GM19455 (cell line): ENCODE data around the gene BST1.
"Not testable (repeated sequence)": the region's sequence is repeated elsewhere in the genome, so short reads cannot be mapped to it uniquely, and the experiment has no call there.

Source experiments
- ATAC-seq: cut with Tn5 transposase; IDR thresholded peaks from one replicate; pipeline ENCODE4 v1.9.1; 2021; ENCODE audit not compliant: unreplicated experiment

BST1 gene

GRCh38 chr4:15706646-15707362, 3.9 kb downstream of the BST1 start:
- no peak for ATAC-seq

- ATAC-seq: no peak
These were observed 4.5 kb downstream of the BST1 start for GRCh38 chr4:15707363-15707715.

GRCh38 chr4:15711762-15712161, 8.9 kb downstream of the BST1 start:
- ATAC-seq: no peak

DNA sequence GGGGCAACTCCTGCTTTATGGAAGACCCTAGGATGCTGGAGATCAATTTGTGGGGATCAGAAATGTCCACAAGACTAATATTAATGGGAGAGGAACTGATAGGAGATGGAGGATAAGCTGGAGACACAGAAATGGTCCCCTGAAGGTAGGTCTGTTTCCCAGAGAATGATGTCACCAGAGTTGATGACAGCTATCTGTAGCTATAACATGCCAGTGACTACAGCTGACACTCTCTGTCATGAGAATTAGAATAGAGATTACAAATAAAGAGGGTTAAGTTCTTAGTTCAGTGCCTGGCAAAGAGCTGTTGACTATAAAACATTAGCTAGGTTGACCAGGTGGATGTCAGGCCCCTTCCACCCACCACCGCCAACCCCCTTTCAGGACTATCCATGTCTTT, 9.3 kb downstream of the BST1 start:
- no peak for ATAC-seq

GRCh38 chr4:15714141-15714540, 11.3 kb downstream of the BST1 start:
- ATAC-seq: no peak

DNA sequence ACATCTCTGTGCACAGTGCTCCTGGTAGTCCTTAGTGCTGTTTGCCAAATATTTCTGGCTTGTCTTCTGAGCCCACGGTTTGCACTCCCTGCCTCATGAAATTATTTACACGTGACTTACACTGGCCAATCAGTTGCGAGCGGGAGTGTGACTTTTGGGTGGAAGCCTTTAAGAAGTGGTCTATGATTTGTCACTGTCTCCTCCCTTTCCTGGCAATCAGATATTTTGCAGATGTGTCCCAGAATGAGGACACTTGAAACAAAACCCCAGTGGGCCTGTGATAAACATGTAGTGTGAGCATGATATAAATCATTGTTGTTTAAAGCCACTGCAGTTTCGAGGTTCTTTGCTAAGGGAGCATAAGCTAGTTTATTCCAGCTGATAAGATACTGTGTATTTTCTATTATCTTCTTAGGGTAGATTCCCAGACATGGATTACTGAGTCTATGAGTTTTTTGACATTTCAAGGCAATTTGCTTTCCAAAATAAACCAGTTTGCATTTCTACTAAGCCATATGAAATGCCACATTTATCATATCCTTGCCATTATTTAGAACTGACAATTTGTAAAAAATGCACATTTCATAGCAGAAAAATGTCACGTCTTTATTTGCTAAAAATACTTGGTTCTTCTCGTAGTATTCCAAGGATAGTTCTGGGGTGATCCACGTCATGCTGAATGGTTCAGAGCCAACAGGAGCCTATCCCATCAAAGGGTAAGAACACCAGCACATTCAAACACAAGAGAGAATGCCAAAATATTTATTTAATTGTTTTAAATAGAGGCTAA, 12.0 kb downstream of the BST1 start:
- ATAC-seq: no peak

DNA sequence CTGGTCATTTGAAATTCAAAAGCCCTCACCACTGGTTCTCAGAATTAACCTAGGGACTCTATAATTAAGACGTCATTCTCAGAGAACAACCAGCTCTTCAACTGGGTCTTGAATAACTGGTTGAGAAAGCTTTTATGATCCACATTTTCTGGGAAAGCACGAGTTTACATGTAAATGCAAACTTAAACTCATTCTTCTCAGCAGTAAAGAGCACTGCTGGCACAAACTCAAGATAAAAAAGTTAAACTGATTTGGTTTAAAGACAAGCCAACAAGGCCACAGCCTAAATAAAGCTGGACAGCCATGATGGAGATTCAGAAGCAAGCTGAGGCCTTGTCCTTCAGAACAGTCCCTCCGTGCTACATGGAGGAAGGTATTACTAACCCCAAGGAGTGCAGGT, 13.2 kb downstream of the BST1 start:
- no peak for ATAC-seq

DNA sequence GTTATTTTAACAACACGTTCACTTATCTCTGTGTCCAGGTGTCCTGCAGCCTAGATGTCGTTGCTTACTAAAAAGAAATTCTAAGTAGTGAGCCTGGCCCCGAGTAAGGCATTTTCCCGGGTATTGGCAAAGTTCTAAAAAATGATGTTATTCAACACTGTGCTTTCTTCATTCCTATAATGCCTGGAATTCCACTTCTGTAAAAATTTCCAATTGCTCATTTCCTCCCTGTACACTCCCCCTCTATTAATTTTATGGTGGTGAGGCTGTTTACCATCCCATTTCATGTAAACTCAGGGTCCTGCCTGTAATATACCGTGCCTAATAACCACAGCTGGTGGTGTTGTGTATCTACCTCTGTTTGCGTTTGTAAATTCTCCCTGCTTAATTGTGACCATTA, 14.2 kb downstream of the BST1 start:
- ATAC-seq: no peak

GRCh38 chr4:15717657-15718416, 15.0 kb downstream of the BST1 start:
- ATAC-seq: no peak

DNA sequence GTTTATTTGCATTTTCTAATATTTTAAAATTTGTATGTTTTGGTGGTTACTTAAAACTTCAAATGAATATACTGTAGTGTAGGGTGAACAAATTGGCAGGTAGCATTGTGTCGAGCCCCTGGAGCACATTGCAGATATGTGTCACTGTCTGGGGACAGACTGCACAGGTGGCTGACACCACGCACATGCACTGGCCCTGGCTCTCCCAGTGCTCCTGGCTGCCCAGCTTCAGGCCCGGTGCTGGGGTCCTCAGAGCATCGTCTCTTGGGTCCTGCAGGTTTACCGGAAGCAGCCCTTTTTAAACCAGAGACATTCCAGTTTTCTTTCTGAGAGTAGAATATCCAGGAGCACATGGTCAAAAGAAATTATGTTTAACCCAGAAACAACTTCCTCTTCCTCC, 15.6 kb downstream of the BST1 start:
- ATAC-seq: no peak

DNA sequence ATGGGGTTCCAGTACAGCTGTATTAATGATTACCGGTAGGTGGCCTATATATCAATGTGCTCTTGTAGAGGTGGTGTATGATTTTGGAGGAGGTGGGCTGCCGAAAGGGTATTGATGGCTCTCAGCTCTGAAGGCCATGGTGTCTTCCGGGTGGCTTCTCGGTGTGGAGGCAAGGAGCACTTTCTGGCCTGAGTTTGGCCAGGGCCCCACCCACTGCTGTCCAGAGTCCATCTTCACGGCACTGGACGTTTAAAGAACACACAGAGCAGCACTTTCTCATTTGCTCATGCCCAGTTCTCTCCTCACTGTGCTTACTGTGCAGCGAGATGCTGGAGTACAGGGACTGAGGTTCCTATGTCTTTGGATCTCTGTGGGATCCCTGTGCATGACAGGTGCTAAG, 16.1 kb downstream of the BST1 start:
- ATAC-seq: no peak

DNA sequence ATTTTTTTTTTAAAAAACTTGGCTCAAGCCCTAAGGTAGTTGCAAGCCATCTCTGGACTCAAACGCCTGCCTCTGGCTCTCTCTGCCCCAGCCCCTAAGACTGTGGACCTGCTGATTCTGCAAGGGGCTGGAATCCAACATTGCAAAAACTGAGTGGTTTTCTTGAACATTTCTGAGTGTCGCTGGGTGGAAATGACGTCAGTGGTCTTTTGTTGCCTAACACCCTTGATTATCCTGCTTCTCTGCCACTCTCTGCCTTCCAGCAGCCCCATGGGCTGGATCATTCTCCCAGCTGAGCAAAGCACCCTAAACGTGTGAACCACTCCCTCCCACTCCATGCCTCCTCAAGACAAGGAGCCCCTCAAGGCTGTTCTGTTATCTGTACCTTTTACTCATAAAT, 16.6 kb downstream of the BST1 start:
- no peak for ATAC-seq

DNA sequence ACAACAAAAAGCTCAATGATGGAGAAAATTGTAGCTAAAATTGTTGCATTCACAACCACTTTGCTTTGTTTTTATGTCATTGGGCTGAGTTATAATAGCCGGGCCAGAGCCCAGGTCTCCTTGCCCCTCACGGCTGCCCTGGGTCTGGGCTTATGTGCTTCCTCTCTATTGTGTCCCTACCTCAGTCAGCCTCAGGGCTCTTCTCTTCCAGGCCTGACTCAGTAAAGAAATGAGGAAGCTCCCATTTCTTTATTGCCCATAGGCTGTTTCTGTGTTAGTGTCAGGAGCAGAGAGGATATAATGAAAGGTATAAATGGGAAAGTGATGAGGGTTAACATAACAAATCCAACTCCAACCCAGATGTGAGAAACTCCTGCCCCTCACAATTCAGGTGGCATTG, 18.0 kb downstream of the BST1 start:
- no peak for ATAC-seq

GRCh38 chr4:15725608-15726007, 22.7 kb downstream of the BST1 start:
- no peak for ATAC-seq

DNA sequence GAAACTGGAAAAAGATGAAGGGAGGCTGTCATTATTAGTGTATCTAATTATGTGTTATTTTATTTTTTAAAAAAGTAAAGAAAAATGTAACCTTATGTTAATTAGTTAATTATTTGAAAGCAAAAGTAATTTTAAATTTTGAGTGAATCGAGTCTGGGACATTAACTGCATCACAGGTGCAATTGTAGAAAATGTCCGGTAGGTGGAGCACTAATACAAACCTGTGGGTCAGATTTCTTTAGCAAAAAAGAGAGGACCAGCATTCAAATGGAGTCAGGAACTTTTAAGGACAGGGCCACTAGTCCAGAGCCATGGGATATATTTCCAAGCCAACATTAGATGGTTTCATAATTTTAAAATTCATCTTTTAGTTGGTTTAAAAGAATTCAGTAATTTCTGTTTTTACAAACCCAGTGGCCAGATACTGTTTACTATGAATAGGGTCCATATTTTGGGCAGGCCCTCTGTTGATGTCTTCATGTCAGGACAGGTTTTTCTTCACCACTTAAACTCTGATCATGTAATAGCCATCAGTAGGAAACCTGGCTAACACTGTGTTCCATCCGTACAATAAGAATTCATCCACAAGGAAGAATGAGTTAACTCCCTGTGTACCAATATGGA, 27.2 kb downstream of the BST1 start:
- peak; percentile 65 for ATAC-seq

- ATAC-seq: not testable (repeated sequence)
These were observed 30.2 kb downstream of the BST1 start for GRCh38 chr4:15733061-15733460.

DNA sequence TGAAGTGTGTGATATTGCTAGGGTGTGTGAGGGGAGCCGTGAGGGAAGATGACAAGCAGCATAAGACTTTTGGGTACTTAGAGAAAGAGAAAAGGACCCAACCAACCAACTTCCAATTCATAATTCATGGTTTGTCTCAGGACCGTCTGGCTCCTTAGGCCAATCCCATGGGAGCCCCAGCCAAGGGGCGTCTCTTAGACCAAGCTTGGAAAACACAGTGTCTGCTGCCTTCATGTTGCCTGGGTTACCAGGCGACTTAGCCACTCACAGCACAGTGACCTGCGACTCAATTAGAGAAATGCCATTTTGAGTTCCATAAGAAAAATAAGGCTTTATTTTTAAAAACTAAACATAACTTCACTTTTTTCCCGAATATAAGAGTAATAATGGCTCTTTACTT, 32.7 kb downstream of the BST1 start:
- ATAC-seq: no peak

DNA sequence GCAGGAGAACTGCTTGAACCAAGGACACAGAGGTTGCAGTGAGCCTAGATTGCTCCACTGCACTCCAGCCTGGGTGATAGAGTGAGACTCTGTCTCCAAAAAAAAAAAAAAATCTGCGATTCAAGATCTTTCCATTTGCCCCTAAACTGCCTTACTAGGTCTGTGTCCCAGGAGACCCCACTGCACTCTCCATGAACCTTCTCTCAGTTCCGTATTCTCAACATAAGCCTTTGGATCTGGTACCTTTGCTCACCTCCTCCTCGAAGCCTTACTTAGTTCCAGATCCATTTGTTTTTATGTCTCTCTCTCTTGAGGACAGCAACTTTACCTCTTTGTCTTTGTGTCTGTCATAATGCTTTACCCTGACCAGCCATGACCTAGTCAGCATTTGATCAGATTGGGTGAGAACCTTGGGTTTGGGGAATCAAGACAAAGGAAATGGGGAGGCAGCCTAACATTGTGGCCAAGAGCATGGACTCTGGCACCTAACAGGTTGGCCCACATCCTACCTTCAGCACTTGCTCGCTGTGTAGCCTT, 33.7 kb downstream of the BST1 start:
- no peak for ATAC-seq

GRCh38 chr4:15737255-15737654, 34.4 kb downstream of the BST1 start:
- ATAC-seq: no peak

GRCh38 chr4:15738877-15739276, 36.0 kb downstream of the BST1 start:
- ATAC-seq: no peak

DNA sequence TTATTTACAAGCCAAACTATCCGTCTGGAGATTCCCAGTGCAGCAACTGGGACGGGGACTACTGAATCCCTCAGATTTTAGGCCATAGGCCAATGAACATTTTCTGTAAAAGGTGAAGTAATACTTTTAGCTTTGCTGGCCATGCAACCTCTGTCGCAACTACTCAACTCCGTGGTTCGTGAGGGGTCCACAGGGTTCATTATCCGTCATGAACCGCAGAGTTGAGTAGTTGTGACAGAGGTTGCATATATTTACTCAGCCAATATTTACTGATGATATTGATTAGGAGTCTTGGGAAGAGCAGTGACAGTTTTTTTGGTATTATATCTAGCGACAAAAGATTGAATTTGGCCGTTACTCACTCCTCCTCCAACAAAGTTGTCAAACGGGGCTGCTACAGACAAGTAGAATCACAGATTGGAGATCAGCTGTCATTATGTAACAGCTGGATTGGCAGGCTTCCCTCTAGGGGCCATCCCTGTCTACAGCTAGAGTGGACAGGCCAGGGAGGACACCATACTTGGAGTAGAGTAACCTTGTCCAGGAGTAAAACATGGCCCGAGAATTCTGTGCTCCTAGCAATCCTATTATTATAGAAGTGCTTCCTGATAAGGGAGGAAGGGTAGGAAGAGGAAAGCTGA, 38.0 kb downstream of the BST1 start:
- no peak for ATAC-seq
